HG02973 (cell line): Measurements from ENCODE around the gene FOXO3.

ENCODE experiments used
- ATAC-seq: cut with Tn5 transposase; IDR thresholded peaks from one replicate; pipeline ENCODE4 v1.9.1; 2021; ENCODE audit warnings: moderate library complexity; ENCODE audit not compliant: unreplicated experiment

Gene FOXO3

GRCh38 chr6:108625581-108625980 lies 64.9 kb downstream of the FOXO3 start:
- ATAC-seq: no peak

- no peak for ATAC-seq
Measured at GRCh38 chr6:108626777-108627176, 66.1 kb downstream of the FOXO3 start.

GRCh38 chr6:108627692-108628550 lies 67.2 kb downstream of the FOXO3 start:
- no peak for ATAC-seq

- ATAC-seq: no peak
Measured at GRCh38 chr6:108630050-108630714, 69.5 kb downstream of the FOXO3 start.

GRCh38 chr6:108632441-108632840 lies 71.7 kb downstream of the FOXO3 start:
- ATAC-seq: no peak

- no peak for ATAC-seq
Measured at GRCh38 chr6:108633436-108633835, 72.7 kb downstream of the FOXO3 start.

- no peak for ATAC-seq
Measured at GRCh38 chr6:108635505-108636226, 74.9 kb downstream of the FOXO3 start.

- ATAC-seq: no peak
Measured at GRCh38 chr6:108637963-108638362, 77.2 kb downstream of the FOXO3 start.

- ATAC-seq: no peak
Measured at GRCh38 chr6:108638993-108639392, 78.3 kb downstream of the FOXO3 start.

GRCh38 chr6:108640104-108640503 lies 79.4 kb downstream of the FOXO3 start:
- ATAC-seq: no peak

GRCh38 chr6:108643184-108643583 lies 82.5 kb downstream of the FOXO3 start:
- no peak for ATAC-seq

GRCh38 chr6:108644252-108644651 lies 83.5 kb downstream of the FOXO3 start:
- no peak for ATAC-seq

- no peak for ATAC-seq
Measured at GRCh38 chr6:108648191-108648590, 87.5 kb downstream of the FOXO3 start.

- ATAC-seq: no peak
Measured at GRCh38 chr6:108650325-108650724, 89.6 kb downstream of the FOXO3 start.

GRCh38 chr6:108650781-108651180 lies 90.1 kb downstream of the FOXO3 start:
- ATAC-seq: no peak

GRCh38 chr6:108651340-108652227 lies 90.9 kb downstream of the FOXO3 start:
- no peak for ATAC-seq

GRCh38 chr6:108652375-108652774 lies 91.7 kb downstream of the FOXO3 start:
- no peak for ATAC-seq

GRCh38 chr6:108653949-108654348 lies 93.2 kb downstream of the FOXO3 start:
- no peak for ATAC-seq

GRCh38 chr6:108654465-108655106 lies 93.9 kb downstream of the FOXO3 start:
- ATAC-seq: no peak
